Astrocyte (in vitro differentiated cells and primary cell): Measurements from ENCODE around the gene PI4KA. TPM values are rescaled to one million over a fixed set of nuclear protein-coding genes. Genes with fewer than 3 reads are reported as not detected.

Source experiments
- DNase-seq: peaks from one replicate; pipeline ENCODE4 v3.0.0-alpha.2; 2010; ENCODE audit warnings: low read depth
- FAIRE-seq: peaks from 2 replicates; lab custom pipeline; 2011; peaks lifted over from hg19 to GRCh38; lab: Jason Lieb, UNC
- H2AFZ ChIP-seq: 2 replicates; pipeline ENCODE4 v1.6.0; 2012; ENCODE audit warnings: low read depth, low read length, inconsistent platforms
- H3K27ac ChIP-seq: 2 replicates; pipeline ENCODE4 v1.5.1; 2011; ENCODE audit warnings: low read depth, low read length, inconsistent platforms
- H3K27me3 ChIP-seq: 2 replicates; pipeline ENCODE4 v1.6.0; 2011; ENCODE audit warnings: low read length, inconsistent platforms; ENCODE audit not compliant: insufficient read depth
- H3K36me3 ChIP-seq: 2 replicates; pipeline ENCODE4 v1.5.1; 2011; ENCODE audit warnings: low read length, inconsistent platforms; ENCODE audit not compliant: insufficient read depth
- H3K4me1 ChIP-seq: 2 replicates; pipeline ENCODE4 v1.5.1; 2011; ENCODE audit warnings: low read length, inconsistent platforms; ENCODE audit not compliant: insufficient read depth
- H3K4me2 ChIP-seq: 2 replicates; pipeline ENCODE4 v1.6.0; 2012; ENCODE audit warnings: low read length, inconsistent platforms
- H3K4me3 ChIP-seq: 2 replicates; pipeline ENCODE4 v1.5.1; 2011; ENCODE audit warnings: low read depth, mild to moderate bottlenecking, low read length, inconsistent platforms; ENCODE audit not compliant: insufficient read depth
- H3K79me2 ChIP-seq: 2 replicates; pipeline ENCODE4 v1.6.0; 2012; ENCODE audit warnings: mild to moderate bottlenecking, low read length, inconsistent platforms; ENCODE audit not compliant: insufficient read depth
- H3K9ac ChIP-seq: 2 replicates; pipeline ENCODE4 v1.6.0; 2012; ENCODE audit warnings: mild to moderate bottlenecking, low read length, inconsistent platforms
- H3K9me3 ChIP-seq: 2 replicates; pipeline ENCODE4 v1.5.1; 2012; ENCODE audit warnings: low read depth, mild to moderate bottlenecking, low read length, inconsistent platforms; ENCODE audit not compliant: insufficient read depth
- H4K20me1 ChIP-seq: 2 replicates; pipeline ENCODE4 v1.6.0; 2012; ENCODE audit warnings: low read length, inconsistent platforms; ENCODE audit not compliant: insufficient read depth
- H3K27ac Mint-ChIP-seq: one replicate; pipeline ENCODE4 v1.8.0; 2021; ENCODE audit warnings: mild to moderate bottlenecking, mixed read lengths; ENCODE audit not compliant: unreplicated experiment
- H3K27me3 Mint-ChIP-seq: one replicate; pipeline ENCODE4 v1.8.0; 2021; ENCODE audit warnings: low read depth, mixed read lengths; ENCODE audit not compliant: unreplicated experiment
- H3K36me3 Mint-ChIP-seq: one replicate; pipeline ENCODE4 v1.8.0; 2021; ENCODE audit warnings: low read depth, mixed read lengths; ENCODE audit not compliant: unreplicated experiment
- H3K4me1 Mint-ChIP-seq: one replicate; pipeline ENCODE4 v1.8.0; 2021; ENCODE audit warnings: low read depth, mixed read lengths; ENCODE audit not compliant: unreplicated experiment
- H3K4me3 Mint-ChIP-seq: one replicate; pipeline ENCODE4 v1.8.0; 2021; ENCODE audit warnings: mild to moderate bottlenecking, moderate library complexity, mixed read lengths; ENCODE audit not compliant: unreplicated experiment
- H3K9me3 Mint-ChIP-seq: one replicate; pipeline ENCODE4 v1.8.0; 2021; ENCODE audit warnings: mild to moderate bottlenecking, mixed read lengths; ENCODE audit not compliant: unreplicated experiment
- EZH2 ChIP-seq: IDR thresholded peaks from 2 replicates; pipeline ENCODE4 v1.6.1; 2012; ENCODE audit warnings: mild to moderate bottlenecking, low read length, inconsistent platforms; ENCODE audit not compliant: insufficient read depth
- total RNA-seq: library from RNA; stranded (reverse); gene quantifications from 2 replicates; pipeline ENCODE4 v1.2.1, GENCODE V29; 2021
- TF ChIP-seq, protein P1 (sequence below): IDR thresholded peaks from 2 replicates; pipeline ENCODE4 v1.5.1; 2011; ENCODE audit warnings: low read depth, mild to moderate bottlenecking, inconsistent platforms, low read length, moderate library complexity; ENCODE audit not compliant: insufficient read depth

PI4KA gene
- total RNA-seq, 1 donor from 2014 or later, result 35.9 TPM

DNA sequence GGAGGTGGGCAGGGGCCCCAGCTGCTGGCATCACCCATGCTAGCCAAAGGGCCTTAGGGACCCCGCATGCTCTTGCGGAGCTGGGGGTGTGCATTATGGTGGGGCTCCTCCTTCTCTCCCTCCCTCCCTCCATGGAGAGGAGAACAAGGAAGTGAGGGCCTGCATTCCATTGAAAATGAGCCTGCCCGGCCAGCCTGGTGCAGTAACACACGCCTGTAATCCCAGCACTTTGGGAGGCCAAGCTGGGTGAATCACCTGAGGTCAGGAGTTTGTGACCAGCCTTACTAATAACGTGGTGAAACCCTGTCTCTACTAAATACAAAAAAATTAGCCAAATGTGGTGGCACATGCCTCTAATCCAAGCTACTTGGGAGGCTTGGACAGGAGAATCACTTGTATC is 22.6 kb upstream of the PI4KA start:
- no peak for FAIRE-seq

DNA sequence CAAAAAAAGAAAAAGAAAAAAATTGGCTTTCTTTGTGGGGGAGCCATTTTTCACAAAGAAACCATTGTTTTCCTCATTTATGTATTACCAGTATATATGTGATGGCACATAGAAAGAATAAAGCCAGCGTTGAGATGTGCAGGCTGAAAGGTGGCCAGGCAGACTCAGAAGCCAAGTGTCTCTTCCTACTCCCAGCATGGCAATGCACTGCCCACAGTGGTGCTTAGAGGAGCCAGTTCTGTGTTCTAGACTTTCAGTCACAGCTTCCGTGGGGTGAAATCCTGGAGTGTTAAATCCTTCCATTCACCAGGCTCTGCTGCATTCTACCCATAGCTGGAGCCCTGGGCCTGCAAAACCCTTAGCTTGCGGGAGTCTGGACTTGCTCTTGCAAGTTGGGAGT is 19.1 kb upstream of the PI4KA start:
- no peak overlapping the region for H2AFZ ChIP-seq
- no peak for FAIRE-seq

More for the DNA sequence above, 22.6 kb upstream of the PI4KA start:
- Histone ChIP-seq H2AFZ (no peak overlapping the region), H3K79me2 (no peaks in the 10 kb centered on the region), H3K27me3 (no peaks in the 10 kb centered on the region), H3K9me3 (no peaks in the 10 kb centered on the region), H3K27ac (no peak overlapping the region), H3K4me1 (no peaks in the 10 kb centered on the region), H3K9ac (no peak overlapping the region), H3K4me2 (no peak overlapping the region), H3K4me3 (no peak overlapping the region), H4K20me1 (peaks cover 7% of the 10 kb centered on the region), H3K36me3 (peaks cover 10% of the 10 kb centered on the region)
- H3K36me3 Mint-ChIP-seq, result peaks cover 15% of the 10 kb centered on the region
- no peaks in the 10 kb centered on the region for H3K9me3 Mint-ChIP-seq
- no peaks in the 10 kb centered on the region for H3K4me1 Mint-ChIP-seq
- H3K27ac Mint-ChIP-seq, result no peak overlapping the region
- H3K27me3 Mint-ChIP-seq, result no peaks in the 10 kb centered on the region
- no peak overlapping the region for H3K4me3 Mint-ChIP-seq
- TF ChIP-seq, protein P1, sequence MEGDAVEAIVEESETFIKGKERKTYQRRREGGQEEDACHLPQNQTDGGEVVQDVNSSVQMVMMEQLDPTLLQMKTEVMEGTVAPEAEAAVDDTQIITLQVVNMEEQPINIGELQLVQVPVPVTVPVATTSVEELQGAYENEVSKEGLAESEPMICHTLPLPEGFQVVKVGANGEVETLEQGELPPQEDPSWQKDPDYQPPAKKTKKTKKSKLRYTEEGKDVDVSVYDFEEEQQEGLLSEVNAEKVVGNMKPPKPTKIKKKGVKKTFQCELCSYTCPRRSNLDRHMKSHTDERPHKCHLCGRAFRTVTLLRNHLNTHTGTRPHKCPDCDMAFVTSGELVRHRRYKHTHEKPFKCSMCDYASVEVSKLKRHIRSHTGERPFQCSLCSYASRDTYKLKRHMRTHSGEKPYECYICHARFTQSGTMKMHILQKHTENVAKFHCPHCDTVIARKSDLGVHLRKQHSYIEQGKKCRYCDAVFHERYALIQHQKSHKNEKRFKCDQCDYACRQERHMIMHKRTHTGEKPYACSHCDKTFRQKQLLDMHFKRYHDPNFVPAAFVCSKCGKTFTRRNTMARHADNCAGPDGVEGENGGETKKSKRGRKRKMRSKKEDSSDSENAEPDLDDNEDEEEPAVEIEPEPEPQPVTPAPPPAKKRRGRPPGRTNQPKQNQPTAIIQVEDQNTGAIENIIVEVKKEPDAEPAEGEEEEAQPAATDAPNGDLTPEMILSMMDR, result no peak
- TF ChIP-seq EZH2, result no peak
- DNase-seq, result no peak

DNA sequence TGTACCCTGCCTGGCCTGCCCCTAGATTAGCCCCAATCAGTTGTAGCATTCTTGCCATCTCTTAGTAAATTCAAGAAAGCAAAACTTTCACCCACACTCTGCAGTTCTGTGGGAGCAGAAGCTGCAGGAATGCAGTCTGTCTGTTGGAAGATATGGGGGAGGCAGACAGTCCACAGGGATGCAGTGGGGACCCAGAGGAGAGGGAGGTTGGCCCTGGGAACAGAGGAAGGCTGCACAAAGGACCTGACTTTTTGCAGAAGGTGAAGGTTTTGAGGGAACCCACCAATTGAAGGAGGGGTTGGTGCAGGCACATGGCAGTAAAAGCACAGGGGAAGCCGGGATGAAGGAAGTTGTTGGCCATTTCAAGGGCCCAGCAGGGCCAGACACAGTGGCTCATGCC is 16.7 kb upstream of the PI4KA start:
- H3K9me3 Mint-ChIP-seq, result no peaks in the 10 kb centered on the region
- H3K4me1 Mint-ChIP-seq, result peaks cover 3% of the 10 kb centered on the region
- Histone ChIP-seq H3K9me3 (no peaks in the 10 kb centered on the region), H3K4me3 (no peak overlapping the region), H3K9ac (no peak overlapping the region), H3K79me2 (no peaks in the 10 kb centered on the region), H3K27me3 (no peaks in the 10 kb centered on the region), H2AFZ (no peak overlapping the region), H3K27ac (no peak overlapping the region), H4K20me1 (no peaks in the 10 kb centered on the region), H3K4me1 (no peaks in the 10 kb centered on the region), H3K36me3 (peaks cover 2% of the 10 kb centered on the region), H3K4me2 (no peak overlapping the region)
- no peak for TF ChIP-seq EZH2
- TF ChIP-seq, protein P1, result no peak
- no peak for FAIRE-seq
- H3K27ac Mint-ChIP-seq, result no peak overlapping the region
- DNase-seq, result no peak
- no peaks in the 10 kb centered on the region for H3K27me3 Mint-ChIP-seq
- H3K36me3 Mint-ChIP-seq, result peaks cover 21% of the 10 kb centered on the region
- no peak overlapping the region for H3K4me3 Mint-ChIP-seq

More for the DNA sequence above, 19.1 kb upstream of the PI4KA start:
- Histone ChIP-seq H3K4me2 (no peak overlapping the region), H3K27ac (no peak overlapping the region), H3K36me3 (peaks cover 8% of the 10 kb centered on the region), H4K20me1 (no peaks in the 10 kb centered on the region), H3K9ac (no peak overlapping the region), H3K4me3 (no peak overlapping the region), H3K27me3 (no peaks in the 10 kb centered on the region), H3K79me2 (no peaks in the 10 kb centered on the region), H3K9me3 (no peaks in the 10 kb centered on the region), H3K4me1 (no peaks in the 10 kb centered on the region)
- TF ChIP-seq EZH2, result no peak
- TF ChIP-seq, protein P1, result no peak
- Mint-ChIP-seq H3K4me1 (peaks cover 3% of the 10 kb centered on the region), H3K27me3 (no peaks in the 10 kb centered on the region), H3K27ac (no peak overlapping the region), H3K9me3 (no peaks in the 10 kb centered on the region), H3K36me3 (peaks cover 26% of the 10 kb centered on the region), H3K4me3 (no peak overlapping the region)
- no peak for DNase-seq
